ENCODE data around the gene PKNOX2.

GRCh38 chr11:125297346-125297915 is 132.9 kb downstream of the PKNOX2 start:
- TF ChIP-seq EZH2 (IDR thresholded peaks at IDR 0.05; ENCODE audit: borderline replicate concordance, low read depth, low read length, severe bottlenecking) (no peak), CTCF (IDR thresholded peaks at IDR 0.05; ENCODE audit: borderline replicate concordance, extremely low read depth, low read length, poor library complexity, severe bottlenecking) (no peak)
